AG04450 (cell line): Measurements from ENCODE around the gene ILK. TPM values are rescaled to one million over a fixed set of nuclear protein-coding genes. Genes with fewer than 3 reads are reported as not detected.
A peak's percentile ranks its signal among the peaks of the same experiment; 100 is the strongest.

Experiments
- CTCF ChIA-PET: fragments of 300-600, 350-600 bp; formaldehyde crosslinking; extraction: SDS; loops from one replicate; lab custom pipeline; 2022; ENCODE audit warnings: antibody characterized with exemption, inconsistent platforms; lab: Charles Lee
- POLR2A ChIA-PET: fragments of 350-600 bp; formaldehyde crosslinking; extraction: SDS; loops from one replicate; lab custom pipeline; 2021; ENCODE audit warnings: antibody characterized with exemption, inconsistent platforms; lab: Yijun Ruan, JAX
- DNase-seq: peaks from one replicate; pipeline ENCODE4 v3.0.0-alpha.2; 2011; ENCODE audit warnings: low read depth, low spot score
- H3K27ac ChIP-seq: one replicate; pipeline ENCODE4 v1.5.1; 2012; ENCODE audit warnings: low read depth, low read length, control low read depth
- H3K27me3 ChIP-seq: one replicate; pipeline ENCODE4 v1.6.0; 2012; ENCODE audit warnings: low read length; ENCODE audit not compliant: control insufficient read depth, insufficient read depth
- H3K4me3 ChIP-seq: 2 replicates; pipeline ENCODE4 v1.5.1; 2011; ENCODE audit warnings: mild to moderate bottlenecking, low read depth, low read length, control low read depth
- H3K9me3 ChIP-seq: 2 replicates; pipeline ENCODE4 v1.5.1; 2012; ENCODE audit warnings: low read length; ENCODE audit not compliant: control insufficient read depth, insufficient read depth
- CTCF ChIP-seq: IDR thresholded peaks from 2 replicates; pipeline ENCODE4 v1.5.1; 2011; ENCODE audit warnings: low read depth, low read length, control low read depth, inconsistent platforms
- polyA plus RNA-seq: library from polyadenylated mRNA; depleted of rRNA; stranded (reverse); fragments of >200 nt; gene quantifications from 2 replicates; pipeline ENCODE4 v1.2.3, GENCODE V29; 2011

The ILK gene
- polyA plus RNA-seq, 1 experiment = 362 TPM

DNA sequence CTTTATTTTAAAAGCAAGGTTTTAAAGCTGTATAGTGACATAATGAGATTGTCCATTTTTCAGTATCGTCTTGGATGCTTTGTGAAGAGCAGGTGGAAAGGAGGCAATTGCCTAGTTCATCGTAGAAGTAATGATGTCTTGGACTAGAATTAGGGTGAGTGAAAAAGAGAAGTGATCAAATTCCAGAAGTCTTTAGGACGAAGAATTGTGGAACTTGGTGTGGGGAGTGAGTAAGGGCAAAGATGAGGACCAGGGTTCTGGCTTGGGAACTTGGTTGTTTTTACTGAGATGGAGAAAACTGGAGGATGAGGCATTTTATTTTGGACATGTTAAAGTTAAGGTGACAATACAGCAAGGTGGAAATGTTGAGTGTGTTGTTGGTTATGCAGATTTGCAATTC lies 1.2 kb downstream of the ILK start:
- DNase-seq = no peak
- peak overlapping the region; percentile 99 for H3K4me3 ChIP-seq
- TF ChIP-seq CTCF = no peak
- peak overlapping the region; percentile 89 for H3K27ac ChIP-seq
- POLR2A ChIA-PET = interaction anchor here (0.6 to 1.4 kb wide), 2 partner anchors 79 to 81 kb away, joined by 5 to 6 read pairs; partner anchors contain the start of gene MRPL17
- CTCF ChIA-PET = interaction anchor here (0.7 to 1.9 kb wide), 9 partner anchors 8 to 242 kb away, joined by 3 to 17 read pairs (median 4); partner anchors contain the start of genes MRPL17 and TPP1
- H3K9me3 ChIP-seq = no peaks in the 10 kb centered on the region
- no peaks in the 10 kb centered on the region for H3K27me3 ChIP-seq

DNA sequence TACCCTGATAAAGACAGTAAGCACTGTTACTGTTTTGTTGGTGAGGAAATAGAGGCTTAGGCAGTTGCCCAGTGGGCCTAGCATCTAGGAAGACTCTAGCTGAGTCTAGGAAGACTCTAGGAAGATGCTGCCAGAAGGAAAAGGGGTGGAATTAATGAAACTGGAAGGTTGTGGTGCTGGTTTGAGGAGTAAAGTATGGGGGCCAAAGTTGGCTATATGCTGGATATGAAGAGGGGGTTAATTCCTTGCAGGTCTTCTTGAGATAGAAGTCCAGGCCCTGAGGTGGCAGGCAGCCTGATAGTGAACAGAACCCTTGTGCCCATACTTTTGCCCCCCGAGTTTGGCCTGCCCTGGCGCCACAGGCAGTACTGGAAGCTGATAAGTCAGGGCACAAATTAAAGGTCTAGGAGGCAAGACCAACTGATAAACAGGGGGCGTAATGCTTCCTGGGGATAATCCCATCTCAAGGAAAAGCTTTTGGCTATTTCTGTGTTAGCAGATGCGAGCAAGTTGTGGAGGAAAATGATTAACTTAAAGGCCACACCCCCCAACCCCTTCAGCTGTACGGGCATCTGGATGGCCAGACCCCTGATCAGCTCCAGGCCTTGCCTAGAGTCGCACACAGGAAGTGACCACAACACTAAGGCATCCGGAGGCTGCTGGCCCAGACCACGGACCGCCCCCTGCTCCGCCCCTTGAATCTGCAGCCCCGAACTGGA lies 3.1 kb downstream of the ILK start:
- H3K9me3 ChIP-seq = no peaks in the 10 kb centered on the region; the same call in 1 of the 2 replicates
- H3K27ac ChIP-seq = peak overlapping the region; percentile 92
- POLR2A ChIA-PET = interaction anchor here (1.1 to 3.0 kb wide), 3 partner anchors 12 to 76 kb away, joined by 4 to 12 read pairs (median 12); partner anchors contain the start of genes MRPL17 and TPP1
- H3K4me3 ChIP-seq = peak overlapping the region; percentile 48
- TF ChIP-seq CTCF = no peak
- peak; percentile 90 for DNase-seq
- CTCF ChIA-PET = interaction anchor here (1.6 to 3.6 kb wide), 4 partner anchors 12 to 227 kb away, joined by 6 to 14 read pairs (median 12); partner anchors contain the start of genes MRPL17 and TPP1
- H3K27me3 ChIP-seq = no peaks in the 10 kb centered on the region

DNA sequence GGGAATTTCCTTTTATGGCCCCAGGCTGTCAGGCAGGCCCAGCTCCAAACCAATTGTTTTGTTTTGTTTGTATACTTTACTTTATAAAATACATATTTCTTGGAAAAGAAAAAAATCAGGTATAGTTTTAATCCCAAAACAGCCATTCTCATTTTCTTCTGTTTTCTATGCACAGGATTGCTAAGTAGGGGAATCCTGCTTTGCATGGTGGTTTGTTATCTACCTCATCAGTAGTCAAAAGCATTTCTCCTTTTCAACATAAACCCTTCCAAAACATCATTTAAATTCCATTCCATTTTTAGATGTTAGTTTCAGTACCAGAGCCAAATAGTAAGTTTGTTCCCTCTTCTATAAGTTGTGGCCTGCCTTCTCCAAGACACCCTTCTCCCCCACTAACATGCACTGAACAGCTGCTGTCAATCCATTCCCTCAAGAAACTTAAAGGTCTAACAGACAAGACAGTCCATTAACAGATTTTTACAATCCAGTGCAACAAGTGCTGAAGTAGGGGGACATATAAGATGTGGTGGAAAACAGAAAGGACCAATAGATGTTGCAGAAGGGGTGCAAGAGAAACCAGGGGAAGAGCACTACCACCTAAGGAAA lies 3.7 kb downstream of the ILK start:
- H3K9me3 ChIP-seq = no peaks in the 10 kb centered on the region; the same call in 1 of the 2 replicates
- ChIA-PET CTCF (interaction anchor here (1.6 to 3.6 kb wide), 4 partner anchors 12 to 228 kb away, joined by 6 to 14 read pairs (median 12); partner anchors contain the start of genes MRPL17 and TPP1), POLR2A (interaction anchor here (1.1 to 3.0 kb wide), 3 partner anchors 12 to 76 kb away, joined by 4 to 12 read pairs (median 12); partner anchors contain the start of genes MRPL17 and TPP1)
- H3K27ac ChIP-seq = peak overlapping the region; percentile 89
- no peak for TF ChIP-seq CTCF
- DNase-seq = no peak
- H3K27me3 ChIP-seq = no peaks in the 10 kb centered on the region
- H3K4me3 ChIP-seq = peak overlapping the region; percentile 23

GRCh38 chr11:6608011-6608410 lies 4.4 kb downstream of the ILK start:
- Histone ChIP-seq H3K27ac (peak overlapping the region; percentile 89), H3K27me3 (no peaks in the 10 kb centered on the region), H3K4me3 (peak overlapping the region; percentile 23; the same call in 1 of the 2 replicates), H3K9me3 (no peaks in the 10 kb centered on the region; the same call in 1 of the 2 replicates)
- ChIA-PET CTCF (interaction anchor here (1.2 to 3.6 kb wide), 5 partner anchors 11 to 229 kb away, joined by 6 to 14 read pairs (median 10); partner anchors contain the start of genes MRPL17 and TPP1), POLR2A (interaction anchor here (3.0 kb wide), 1 partner anchor 11 kb away, joined by 12 read pairs; the partner anchor contains the start of gene TPP1)
- DNase-seq = no peak
- no peak for TF ChIP-seq CTCF
